Ramos (cell line): ENCODE results near the gene GNE.

Source experiments
- in situ Hi-C: fragments of 300-500 bp; cut with MboI; formaldehyde crosslinking; loops from one replicate; pipeline ENCODE4 v1.14.3; 2022; ENCODE audit warnings: low sequenced_read_pairs; ENCODE audit not compliant: unreplicated experiment

GNE gene

DNA sequence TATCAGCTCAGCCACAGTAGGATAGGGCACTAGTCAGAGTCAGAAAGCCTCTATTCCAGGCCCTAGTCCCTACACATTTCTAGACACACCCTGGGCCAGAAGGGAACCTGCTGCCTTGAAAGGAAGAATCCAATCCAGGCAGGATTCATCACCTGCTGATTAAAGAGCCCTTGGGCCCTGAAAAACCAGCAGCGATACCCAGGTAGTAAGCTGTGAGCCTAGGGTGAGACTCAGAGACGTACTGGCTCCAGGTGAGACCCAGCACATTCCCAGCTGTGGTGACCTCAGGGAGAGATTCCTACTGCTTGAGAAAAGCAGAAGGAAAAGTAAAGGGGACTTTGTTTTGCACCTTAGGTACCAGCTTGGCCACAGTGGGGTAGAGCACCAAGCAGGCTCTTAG, 84.4 kb downstream of the GNE start:
- in situ Hi-C loops = no loop called here

DNA sequence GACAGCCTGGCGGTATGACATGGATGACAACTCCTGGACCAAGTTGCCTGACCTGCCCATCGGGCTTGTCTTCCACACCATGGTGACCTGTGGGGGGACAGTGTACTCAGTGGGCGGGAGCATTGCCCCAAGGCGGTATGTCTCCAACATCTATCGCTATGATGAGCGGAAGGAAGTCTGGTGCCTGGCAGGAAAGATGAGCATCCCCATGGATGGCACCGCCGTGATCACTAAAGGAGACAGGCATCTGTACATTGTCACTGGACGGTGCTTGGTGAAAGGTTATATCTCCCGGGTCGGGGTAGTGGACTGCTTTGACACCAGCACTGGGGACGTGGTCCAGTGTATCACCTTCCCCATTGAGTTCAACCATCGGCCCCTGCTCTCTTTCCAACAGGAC, 87.7 kb downstream of the GNE start:
- in situ Hi-C loops = no loop called here

DNA sequence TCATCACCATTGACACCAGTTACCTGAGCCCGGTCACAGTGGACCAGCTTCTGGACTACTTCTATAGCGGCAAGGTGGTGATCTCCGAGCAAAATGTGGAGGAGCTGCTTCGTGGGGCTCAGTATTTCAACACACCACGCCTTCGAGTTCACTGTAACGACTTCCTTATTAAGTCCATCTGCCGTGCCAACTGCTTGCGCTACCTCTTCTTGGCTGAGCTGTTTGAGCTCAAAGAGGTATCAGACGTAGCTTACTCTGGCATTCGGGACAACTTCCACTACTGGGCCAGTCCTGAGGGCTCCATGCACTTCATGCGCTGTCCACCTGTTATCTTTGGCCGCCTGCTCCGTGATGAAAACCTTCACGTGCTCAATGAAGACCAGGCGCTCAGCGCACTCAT, 88.5 kb downstream of the GNE start:
- in situ Hi-C loops = loop anchor here (5.0 kb wide), 1 partner anchor 62 kb away; no protein-coding TSS in a partner anchor

DNA sequence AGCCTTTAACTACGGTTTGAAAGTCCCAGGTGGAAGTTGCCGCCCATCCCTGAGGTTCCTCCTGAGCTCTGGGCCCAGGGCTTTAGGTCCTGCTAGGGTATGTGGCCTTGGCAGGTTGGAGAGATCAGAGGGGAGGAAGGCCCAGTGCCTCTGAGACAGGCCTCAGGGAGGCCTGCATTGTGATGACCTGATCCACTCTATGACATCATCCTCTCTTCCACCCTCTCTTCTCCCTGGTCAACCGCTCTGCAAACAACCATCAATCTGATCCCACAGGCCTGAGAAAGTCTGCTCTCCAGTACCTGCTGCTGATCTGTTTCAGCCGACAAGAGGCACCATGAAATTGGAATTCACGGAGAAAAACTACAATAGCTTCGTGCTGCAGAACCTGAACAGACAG, 89.1 kb downstream of the GNE start, which contains the start of gene CCIN:
Gene CCIN, plus strand, starts transcription at position 223 of the 400 bp plus-strand sequence. Its CDS starts 115 bp downstream, at position 338.
- in situ Hi-C loops = loop anchor here (5.0 kb wide), 1 partner anchor 62 kb away; no protein-coding TSS in a partner anchor

DNA sequence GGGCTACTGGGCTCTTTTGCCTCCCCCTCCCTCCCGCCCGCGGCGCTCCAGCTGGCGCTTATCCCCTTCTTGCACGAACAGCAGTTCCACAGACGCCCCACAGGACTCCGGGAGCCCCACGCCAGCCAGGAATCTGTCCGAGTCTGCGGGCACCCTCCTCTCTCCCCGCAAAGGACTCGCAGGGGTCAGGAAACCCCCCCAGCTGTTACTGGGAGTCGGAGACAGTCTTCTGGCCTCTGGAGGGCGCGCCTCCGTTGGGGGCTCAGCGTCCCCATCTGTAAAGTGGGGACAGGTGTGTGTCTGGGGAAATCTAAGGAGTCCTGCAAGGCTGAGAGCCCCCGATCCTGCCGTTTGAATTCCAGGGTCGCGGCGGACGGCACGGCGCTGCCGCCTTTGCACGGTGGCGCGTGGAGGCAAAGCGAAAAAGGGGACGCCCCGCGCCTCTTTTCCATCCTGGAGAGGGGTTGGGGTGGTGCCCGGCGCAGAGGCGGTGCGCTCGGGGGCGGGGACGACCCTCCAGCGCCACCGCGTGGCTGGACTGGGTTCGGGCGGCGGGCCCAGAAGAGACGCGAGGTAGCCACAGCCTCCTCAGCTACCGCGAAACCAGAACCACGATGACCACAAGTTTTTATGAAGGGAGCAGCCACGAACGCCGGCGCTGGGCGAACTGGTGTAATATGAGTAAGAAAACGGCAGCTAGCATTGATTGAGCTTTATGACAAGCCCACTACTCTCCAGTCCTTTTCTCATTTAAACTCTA, 91.9 kb downstream of the GNE start:
- in situ Hi-C loops = loop anchor here (5.0 kb wide), 1 partner anchor 59 kb away; no protein-coding TSS in a partner anchor

DNA sequence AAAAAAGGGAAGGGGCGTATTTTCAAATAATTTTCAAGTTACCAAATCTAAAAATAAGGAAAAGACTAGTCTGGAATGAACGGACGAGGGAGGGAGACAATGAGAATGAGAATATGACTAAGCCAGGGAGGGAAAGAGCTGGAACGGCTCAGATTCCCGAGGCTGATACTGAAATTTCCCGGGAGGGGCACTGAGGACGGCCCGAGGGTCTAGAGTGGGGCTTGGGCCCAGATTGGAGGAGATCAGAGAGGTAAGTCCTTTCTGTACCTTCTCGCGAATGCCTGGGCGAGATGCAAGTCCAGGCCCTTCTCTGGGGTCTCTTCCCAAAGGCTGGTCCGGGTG, 92.5 kb downstream of the GNE start:
- in situ Hi-C loops = loop anchor here (5.0 kb wide), 1 partner anchor 58 kb away; no protein-coding TSS in a partner anchor

DNA sequence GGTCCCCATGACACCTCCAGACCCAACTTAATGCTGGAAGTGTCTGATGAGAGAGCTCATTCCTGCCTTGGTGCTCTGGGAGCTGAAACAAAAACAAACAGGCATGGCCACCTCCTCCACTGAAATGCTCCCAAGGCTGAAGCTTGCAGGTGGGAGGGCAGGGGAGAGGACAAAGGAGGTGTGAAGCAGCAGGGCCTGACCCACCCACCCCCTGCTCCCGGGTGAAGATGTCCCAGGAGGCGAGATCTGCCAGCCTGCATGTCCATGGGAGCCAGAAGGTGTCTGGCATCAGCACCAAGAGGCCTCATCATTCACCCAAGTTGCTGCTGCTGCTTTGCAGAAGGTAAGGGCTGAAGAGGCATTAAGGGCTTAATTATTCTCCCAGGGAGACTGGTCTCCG, 93.3 kb downstream of the GNE start:
- in situ Hi-C loops = loop anchor here (5.0 kb wide), 1 partner anchor 58 kb away; no protein-coding TSS in a partner anchor
